BE2C (cell line): ENCODE results near the gene CENPU.

Source experiments
- DNase-seq: peaks from one replicate; pipeline ENCODE4 v3.0.0-alpha.2; 2020
- H3K27me3 ChIP-seq: fragments of 250-450 bp; sonication (Bioruptor Pico); 2 replicates; pipeline ENCODE4 v1.5.1; 2020; ENCODE audit warnings: mild to moderate bottlenecking
- H3K36me3 ChIP-seq: fragments of 250-450 bp; sonication (Bioruptor Pico); 2 replicates; pipeline ENCODE4 v1.5.1; 2020; ENCODE audit warnings: mild to moderate bottlenecking
- H3K4me1 ChIP-seq: fragments of 250-450 bp; sonication (Bioruptor Pico); 2 replicates; pipeline ENCODE4 v1.5.1; 2020
- H3K4me3 ChIP-seq: 2 replicates; pipeline ENCODE4 v1.5.1; 2011; ENCODE audit warnings: low read depth, low read length
- H3K9me3 ChIP-seq: fragments of 250-450 bp; sonication (Bioruptor Pico); 2 replicates; pipeline ENCODE4 v1.5.1; 2020
- TF ChIP-seq, protein P1 (sequence below): IDR thresholded peaks from 2 replicates; pipeline ENCODE4 v1.5.1; 2012; ENCODE audit warnings: mild to moderate bottlenecking, low read depth, low read length

CENPU gene

DNA sequence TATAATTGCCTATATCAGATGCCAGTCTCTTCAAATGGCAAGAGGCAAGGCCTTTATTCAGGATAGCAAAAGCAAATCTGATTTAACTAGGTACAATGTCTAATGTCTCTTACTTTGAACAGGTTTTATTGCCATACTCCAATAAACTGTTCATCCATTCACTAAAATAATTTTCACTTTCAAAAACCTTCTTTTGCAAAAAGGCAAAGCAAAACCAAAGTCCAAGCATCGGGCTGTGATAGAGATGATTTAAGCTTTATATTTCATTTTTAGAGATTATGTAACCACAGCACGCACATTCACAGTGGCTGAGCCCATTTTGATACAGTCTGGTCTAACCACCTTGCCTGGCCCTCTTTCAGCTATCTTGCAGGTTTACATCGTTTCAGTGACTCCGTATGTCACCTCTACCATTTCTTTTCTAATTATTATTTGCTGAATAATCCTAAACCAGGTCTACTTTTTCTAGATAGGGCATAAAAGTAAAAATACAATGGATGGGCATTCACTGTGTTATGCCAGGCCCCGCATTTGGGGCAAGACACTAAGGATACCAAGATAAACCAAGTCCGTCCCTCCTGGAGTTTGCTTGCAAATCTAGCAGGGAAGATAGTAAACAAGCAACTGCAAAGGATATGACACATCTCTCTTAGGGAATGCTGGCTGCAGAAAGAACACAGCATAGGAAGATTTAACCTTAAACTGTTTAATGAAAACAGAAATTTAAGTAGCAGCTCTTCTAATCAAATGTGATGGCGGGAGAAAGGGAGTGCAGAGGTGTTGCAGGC is 86.4 kb downstream of the CENPU start:
- DNase-seq, result no peak
- TF ChIP-seq, protein P1, sequence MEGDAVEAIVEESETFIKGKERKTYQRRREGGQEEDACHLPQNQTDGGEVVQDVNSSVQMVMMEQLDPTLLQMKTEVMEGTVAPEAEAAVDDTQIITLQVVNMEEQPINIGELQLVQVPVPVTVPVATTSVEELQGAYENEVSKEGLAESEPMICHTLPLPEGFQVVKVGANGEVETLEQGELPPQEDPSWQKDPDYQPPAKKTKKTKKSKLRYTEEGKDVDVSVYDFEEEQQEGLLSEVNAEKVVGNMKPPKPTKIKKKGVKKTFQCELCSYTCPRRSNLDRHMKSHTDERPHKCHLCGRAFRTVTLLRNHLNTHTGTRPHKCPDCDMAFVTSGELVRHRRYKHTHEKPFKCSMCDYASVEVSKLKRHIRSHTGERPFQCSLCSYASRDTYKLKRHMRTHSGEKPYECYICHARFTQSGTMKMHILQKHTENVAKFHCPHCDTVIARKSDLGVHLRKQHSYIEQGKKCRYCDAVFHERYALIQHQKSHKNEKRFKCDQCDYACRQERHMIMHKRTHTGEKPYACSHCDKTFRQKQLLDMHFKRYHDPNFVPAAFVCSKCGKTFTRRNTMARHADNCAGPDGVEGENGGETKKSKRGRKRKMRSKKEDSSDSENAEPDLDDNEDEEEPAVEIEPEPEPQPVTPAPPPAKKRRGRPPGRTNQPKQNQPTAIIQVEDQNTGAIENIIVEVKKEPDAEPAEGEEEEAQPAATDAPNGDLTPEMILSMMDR, result no peak
- Histone ChIP-seq H3K9me3 (no peaks in the 10 kb centered on the region), H3K4me3 (peak overlapping the region; percentile 88), H3K4me1 (peaks cover 7% of the 10 kb centered on the region), H3K36me3 (no peaks in the 10 kb centered on the region; the same call in 1 of the 2 replicates), H3K27me3 (no peaks in the 10 kb centered on the region)

DNA sequence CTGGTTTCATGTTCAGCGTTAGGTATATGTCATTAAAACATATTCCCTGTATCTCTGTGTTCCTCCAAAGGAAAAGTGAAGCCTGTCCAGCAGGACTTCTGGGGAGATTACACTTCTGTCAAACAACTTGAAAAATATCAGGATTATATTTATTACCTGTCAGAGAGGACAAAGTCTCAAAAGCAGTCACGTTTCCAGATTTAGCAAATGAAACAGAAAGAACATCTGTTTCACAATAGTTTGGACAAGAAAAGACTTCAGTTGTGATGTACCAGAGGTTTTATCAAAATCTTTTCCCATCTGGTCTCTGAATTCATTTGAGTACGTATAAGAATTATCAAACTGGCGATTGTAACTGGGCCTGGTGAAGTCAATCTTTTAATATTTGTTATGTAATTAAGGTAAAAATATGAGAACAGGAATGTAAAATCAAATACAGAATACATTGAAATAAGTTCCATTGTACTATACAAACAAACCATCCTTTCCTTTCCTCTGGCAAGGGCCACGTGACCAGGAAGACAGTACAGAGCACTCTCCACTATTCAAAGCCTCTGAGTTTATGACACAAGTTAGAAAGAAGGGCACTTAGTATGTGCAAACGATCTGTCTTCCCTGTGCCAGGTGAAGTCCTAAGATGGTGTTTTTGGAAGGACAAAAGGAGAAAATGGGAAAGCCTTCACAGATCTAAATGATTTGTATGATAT is 87.8 kb downstream of the CENPU start:
- TF ChIP-seq, protein P1, result no peak
- no peaks in the 10 kb centered on the region; the same call in 1 of the 2 replicates for H3K36me3 ChIP-seq
- H3K4me3 ChIP-seq, result peak overlapping the region; percentile 88; the same call in 1 of the 2 replicates
- H3K4me1 ChIP-seq, result peaks cover 7% of the 10 kb centered on the region
- H3K27me3 ChIP-seq, result no peaks in the 10 kb centered on the region
- no peaks in the 10 kb centered on the region for H3K9me3 ChIP-seq
- no peak for DNase-seq

DNA sequence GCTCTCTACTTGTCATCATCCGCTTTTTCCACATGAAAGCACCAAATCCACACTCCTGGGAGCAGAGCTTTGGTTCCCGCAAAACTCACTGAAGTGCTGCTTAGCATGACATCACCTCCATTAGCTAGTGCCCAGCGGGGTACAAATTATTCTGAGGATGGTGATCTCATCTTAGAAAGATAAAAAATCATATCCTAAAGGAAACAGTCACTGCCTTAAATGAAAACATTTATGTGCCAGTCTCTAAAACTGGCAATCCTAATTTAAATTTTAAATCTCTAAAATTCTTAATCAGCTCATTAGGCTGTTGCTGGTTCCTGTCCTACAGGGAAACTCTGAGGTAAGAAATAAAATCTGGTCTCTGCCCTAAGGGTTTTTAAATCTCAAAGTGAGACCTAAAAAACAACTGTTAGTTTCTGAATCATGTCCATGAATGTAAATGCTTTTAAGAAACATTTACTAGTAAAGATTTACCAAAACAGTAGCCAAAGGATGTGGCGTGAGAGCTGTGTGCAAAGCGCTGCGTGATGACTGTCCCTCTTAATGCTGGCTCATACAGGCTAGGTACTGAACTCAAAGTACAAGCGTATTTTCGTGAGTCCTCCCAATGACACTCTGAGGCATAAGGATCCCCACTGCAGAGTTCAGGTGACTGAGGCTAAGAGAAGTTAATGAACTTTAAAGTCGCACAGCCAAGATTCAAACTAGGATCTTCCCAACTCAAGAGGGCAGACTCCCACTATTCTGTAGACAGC is 89.2 kb downstream of the CENPU start:
- DNase-seq, result no peak
- peaks cover 7% of the 10 kb centered on the region for H3K4me1 ChIP-seq
- H3K27me3 ChIP-seq, result no peaks in the 10 kb centered on the region
- H3K36me3 ChIP-seq, result no peaks in the 10 kb centered on the region; the same call in 1 of the 2 replicates
- TF ChIP-seq, protein P1, result peak; percentile 13
- H3K9me3 ChIP-seq, result no peaks in the 10 kb centered on the region
- peak overlapping the region; percentile 2; the same call in 1 of the 2 replicates for H3K4me3 ChIP-seq
